HG02938 (cell line): ENCODE results near the gene ZSCAN25.
"Not testable (repeated sequence)": the region's sequence is repeated elsewhere in the genome, so short reads cannot be mapped to it uniquely, and the experiment has no call there.

Experiments used
- ATAC-seq: cut with Tn5 transposase; IDR thresholded peaks from one replicate; pipeline ENCODE4 v1.9.1; 2021; ENCODE audit warnings: mild to moderate bottlenecking, moderate library complexity; ENCODE audit not compliant: unreplicated experiment

The ZSCAN25 gene

DNA sequence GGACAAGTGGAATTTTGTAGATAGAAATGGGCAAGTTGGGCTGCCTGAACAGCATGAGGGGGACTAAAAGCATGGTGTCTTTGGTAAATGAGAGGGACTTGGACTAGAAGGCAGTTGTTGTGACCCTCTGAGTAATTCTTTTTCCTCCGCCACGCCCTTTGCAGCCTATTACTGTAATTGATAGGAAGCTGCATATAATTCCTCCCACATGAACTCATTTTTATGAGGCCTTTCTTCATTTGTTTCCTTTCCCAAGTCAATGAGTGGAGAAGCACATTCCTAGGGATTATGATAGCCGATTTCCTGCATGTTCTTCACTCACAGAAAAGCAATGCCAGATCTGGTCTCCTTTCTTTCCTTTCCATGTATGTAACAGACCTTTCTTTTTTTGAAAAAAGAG is 27.7 kb downstream of the ZSCAN25 start:
- no peak for ATAC-seq

DNA sequence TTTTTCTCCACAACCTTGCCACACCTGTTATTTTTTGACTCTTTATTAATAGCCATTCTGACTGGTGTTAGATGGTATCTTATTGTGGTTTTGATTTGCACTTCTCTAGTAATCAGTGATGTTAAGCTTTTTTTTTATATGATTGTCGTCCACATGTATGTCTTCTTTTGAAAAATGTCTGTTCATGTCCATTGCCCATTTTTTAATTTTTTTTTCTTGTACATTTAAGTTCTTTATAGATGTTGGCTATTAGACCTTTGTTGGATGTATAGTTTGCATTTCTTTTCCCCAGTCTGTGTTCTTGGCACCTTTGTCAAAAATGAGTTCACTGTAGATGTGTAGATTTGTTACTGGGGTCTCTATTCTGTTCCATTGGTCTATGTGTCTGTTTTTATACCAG is 28.8 kb downstream of the ZSCAN25 start:
- no peak for ATAC-seq

DNA sequence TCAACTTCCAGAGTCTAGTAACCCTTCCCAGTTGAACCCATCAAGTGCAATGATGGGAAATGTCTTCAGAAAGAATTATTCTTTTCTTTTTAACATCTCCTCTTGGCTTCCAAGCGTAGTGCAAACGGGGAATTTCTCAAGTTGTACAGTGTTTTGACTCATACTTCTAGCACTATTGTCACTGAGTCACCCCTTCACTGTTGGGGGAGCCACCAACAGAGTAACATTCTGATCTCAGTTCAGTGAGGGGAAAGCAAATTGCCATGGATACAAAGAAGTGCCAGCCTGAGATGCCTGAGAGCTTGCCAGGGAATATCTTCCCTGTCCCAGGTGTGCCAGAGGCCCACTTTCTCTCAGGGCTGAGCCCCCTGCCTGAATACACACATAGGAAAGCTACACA is 32.1 kb downstream of the ZSCAN25 start:
- ATAC-seq: no peak

DNA sequence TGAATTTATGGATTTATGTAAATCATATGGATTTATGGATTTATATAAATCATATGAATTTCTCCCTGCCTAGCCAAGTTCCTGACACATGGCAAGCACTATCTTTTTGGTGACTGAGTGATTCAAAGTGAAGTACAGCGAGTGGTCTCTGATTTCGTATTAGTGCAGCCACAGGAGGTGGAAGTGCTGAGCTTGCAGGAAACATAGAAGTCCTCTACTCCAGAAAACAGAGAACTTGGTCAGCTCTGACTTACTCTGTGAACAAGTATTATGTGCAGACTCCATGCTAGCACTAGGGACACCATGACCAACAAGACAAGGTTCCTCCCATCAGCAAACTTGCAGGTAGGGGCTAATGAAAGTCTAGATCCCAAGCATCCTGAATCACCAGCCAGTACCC is 34.5 kb downstream of the ZSCAN25 start:
- ATAC-seq: no peak

DNA sequence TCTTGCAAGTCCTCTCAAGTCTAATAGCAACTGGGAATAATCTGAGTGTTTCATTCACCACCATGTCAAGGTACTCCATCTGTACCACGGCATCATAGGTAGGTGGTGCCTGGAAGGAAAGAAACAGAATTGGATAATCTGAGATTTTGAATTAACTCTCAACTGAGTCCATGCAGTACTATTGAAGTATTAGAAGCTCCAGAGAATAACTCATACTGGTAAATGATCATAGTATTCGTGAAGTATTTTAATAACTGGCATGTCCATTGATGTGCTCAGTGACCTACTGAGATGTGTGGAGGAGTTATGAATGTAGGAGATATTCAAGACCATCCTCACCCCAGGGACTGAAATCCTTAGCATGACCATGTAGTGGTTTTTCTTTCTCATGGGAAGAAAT is 35.9 kb downstream of the ZSCAN25 start:
- ATAC-seq: no peak

DNA sequence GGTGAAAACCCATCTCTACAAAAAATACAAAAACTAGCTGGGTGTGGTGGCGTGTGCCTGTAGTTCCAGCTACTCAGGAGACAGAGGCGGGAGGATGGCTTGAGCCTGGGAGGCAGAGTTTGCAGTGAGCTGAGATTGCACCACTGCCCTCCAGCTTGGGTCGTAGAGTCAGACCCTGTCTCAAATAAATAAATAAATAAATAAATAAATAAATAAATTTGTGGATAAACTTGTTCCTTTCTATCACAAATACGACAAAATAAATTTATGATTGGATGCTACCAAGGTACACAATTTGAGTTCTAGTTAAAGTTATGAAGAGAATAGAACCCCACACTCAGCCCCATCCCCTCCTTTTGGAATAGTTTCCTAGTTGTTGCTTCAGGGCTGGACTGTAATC is 36.5 kb downstream of the ZSCAN25 start:
- not testable (repeated sequence) for ATAC-seq

DNA sequence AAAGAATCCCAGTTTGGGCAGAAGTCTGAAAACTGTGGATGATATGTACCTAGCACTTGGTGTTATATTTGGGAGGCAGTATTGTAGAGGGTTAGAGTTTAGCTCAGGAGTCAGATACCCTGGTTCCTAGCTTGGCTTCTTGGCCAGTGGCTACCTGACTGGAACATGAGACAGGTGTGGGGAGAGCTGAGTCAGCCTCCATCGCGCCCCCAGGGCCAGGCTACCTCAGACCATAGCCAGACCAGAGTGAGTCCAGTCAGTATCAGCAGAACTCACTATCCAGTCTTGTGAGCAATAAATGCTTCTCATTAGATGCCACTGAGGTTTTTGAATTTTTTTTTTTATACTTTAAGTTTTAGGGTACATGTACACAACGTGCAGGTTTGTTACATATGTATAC is 37.0 kb downstream of the ZSCAN25 start:
- no peak for ATAC-seq

DNA sequence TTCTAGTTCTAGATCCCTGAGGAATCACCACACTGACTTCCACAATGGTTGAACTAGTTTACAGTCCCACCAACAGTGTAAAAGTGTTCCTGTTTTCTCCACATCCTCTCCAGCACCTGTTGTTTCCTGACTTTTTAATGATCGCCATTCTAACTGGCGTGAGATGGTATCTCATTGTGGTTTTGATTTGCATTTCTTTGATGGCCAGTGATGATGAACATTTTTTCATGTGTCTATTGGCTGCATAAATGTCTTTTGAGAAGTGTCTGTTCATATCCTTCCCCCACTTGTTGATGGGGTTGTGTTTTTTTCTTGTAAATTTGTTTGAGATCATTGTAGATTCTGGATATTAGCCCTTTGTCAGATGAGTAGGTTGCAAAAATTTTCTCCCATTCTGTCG is 37.9 kb downstream of the ZSCAN25 start:
- not testable (repeated sequence) for ATAC-seq

DNA sequence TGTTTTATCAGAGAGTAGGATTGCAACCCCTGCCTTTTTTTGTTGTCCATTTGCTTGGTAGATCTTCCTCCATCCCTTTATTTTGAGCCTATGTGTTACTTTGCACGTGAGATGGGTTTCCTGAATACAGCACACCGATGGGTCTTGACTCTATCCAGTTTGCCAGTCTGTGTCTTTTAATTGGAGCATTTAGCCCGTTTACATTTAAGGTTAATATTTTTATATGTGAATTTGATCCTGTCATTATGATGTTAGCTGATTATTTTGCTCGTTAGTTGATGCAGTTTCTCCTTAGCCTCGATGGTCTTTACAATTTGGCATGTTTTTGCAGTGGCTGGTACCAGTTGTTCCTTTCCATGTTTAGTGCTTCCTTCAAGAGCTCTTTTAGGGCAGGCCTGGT is 41.1 kb downstream of the ZSCAN25 start:
- not testable (repeated sequence) for ATAC-seq

DNA sequence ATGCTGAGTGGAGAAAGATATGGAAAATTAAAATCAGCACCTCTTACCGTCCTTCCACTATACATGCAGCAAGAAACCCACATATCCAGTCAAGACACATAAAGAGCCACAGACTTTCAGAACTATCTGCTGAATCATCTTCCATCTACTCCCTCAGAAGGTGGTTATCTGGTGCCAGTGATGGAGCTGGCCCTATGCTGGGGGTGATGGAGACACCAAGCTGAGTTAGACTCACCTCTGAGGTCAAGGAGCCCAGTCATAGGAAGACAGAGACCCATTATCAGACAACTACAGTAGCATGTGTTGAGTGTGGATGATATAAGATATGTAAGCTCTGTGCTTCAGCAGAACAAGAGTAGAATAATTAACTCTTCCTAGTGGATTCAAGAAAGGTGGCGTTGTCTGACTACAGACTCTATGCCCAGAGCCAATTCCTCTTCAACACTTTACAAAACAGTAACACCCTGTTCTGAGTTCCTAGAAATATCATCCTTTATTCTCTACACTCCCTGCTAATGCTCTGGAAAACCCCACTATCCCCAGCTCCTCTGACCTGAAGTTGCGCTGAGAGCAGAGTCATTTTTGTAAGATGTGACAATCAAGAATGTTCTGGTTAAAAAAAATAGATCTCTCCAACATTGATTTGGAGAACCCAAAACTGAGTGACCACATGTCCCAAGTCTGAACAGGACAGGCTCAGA is 48.7 kb downstream of the ZSCAN25 start:
- ATAC-seq: no peak

DNA sequence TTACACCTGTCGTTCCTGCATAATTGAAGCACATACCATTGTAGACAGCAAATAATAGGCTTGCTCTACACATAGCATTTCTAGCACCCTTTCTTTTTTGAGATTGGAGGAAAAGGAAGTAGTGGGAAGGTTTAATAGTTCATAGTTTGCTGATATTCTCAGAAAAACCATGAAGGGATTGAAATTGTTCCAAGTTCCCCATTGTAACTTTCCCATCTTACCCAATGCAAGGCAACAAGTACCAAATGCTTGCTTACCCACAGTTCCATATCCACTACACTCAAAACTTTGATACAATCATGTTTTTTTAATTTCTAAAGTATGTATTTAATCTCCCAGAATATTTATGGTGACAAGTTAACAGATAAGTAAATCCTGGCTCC is 49.3 kb downstream of the ZSCAN25 start:
- no peak for ATAC-seq

DNA sequence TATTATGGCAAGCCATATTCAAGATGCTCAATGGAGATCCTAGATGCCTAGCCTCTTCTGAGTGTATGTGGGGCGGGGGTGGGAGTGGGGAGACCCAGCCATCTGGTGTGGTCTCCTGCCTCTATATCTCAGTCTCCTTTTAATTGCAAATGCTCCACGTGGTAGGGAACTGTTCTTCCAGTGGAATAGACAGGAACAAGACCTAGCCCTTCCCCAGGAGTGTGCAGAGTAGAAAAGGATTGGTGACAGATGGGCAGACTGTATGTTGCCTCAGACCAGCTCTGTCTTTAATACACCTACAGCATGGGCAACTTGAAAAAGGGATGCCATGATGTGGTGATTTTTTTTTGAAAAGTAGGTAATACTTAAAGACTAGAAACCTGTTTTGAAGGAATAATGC is 50.4 kb downstream of the ZSCAN25 start:
- ATAC-seq: no peak

DNA sequence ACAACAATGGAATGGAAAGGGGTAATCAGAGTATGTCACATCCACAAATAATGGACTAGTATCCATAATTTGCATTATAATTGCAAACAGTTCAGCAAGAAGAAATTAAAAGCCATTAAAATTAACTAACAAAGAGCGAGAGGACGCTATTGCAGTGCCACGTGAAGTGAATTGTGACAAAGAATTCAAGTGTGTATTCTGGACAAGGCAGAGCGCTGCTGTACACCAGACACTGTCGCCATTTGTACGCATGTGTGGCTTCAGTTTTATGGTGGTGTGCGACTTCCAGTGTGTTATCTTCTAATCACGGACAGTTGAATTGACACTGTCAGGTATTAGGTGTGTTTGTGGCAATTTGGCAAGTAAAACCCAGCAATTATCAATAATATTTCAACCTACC is 51.8 kb downstream of the ZSCAN25 start:
- ATAC-seq: no peak

DNA sequence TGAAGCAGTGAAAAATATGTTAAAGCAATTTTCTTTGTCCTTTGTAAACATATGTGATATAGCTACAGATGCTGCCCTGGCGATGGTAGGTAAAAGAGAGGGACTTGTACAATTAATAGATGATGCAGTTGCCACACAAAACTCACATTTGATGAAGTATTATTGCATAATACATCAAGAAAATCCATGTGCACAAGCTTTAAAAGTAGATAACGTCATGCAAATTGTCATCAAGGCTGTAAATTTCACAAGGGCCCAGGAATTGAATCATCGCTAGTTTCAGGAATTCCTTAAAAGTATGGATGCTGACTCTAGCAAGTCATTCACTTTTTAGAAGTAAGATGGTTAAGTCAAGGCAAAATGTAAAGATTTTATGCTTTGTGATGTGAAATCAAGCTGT is 53.0 kb downstream of the ZSCAN25 start:
- no peak for ATAC-seq

DNA sequence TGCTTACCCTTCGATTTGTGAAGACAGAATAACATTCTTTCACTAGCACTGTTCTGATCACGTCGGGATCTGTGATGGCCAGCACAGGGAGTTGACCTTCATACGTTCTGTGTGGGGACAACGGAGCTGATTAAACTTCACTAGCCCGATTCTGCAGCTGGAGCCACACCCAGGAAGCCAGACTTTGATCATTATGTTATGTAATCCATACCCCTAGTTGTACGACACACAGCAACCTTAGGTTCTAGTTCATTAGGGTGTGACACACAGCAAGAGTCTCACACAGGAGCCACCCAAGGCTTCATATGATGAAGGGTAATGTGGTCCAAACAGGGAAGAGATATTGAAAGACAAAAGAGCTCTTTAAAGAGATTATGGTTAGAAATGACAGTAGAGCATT is 55.8 kb downstream of the ZSCAN25 start:
- ATAC-seq: no peak

DNA sequence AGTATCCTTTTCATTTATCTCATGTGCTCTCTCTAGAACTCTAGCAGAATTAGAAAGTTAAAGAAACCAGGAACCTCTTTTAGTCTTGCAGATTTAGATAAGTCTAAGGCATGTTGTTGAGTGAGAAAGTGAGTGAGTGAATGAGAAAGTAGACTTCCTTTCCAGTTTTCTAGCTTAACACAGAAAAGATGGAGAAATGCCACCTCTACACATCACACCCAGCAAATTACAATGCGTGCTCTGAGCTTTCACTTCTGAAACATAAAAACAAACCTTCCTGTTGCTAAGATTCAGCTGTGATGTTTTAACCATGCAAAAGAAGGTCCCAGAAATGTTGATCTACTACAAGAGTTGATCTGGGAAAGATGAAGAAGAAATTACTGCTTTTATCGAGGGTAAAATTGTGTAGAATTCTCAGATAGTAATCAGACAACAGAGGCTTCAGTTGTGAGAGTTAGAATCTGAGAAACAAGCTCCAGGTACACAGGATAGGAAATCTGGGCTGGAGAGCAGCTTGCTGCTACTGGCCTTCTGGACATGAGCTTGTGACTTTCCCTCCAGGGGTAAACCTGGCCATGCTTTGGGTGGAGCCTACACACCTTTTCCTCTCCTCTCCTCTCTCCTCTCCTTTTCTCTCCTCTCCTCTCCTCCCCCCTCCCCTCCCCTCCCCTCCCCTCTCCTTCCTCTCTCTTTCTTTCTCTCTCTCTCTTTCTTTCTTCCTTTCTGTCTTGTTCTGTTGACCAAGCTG is 58.4 kb downstream of the ZSCAN25 start:
- no peak for ATAC-seq

DNA sequence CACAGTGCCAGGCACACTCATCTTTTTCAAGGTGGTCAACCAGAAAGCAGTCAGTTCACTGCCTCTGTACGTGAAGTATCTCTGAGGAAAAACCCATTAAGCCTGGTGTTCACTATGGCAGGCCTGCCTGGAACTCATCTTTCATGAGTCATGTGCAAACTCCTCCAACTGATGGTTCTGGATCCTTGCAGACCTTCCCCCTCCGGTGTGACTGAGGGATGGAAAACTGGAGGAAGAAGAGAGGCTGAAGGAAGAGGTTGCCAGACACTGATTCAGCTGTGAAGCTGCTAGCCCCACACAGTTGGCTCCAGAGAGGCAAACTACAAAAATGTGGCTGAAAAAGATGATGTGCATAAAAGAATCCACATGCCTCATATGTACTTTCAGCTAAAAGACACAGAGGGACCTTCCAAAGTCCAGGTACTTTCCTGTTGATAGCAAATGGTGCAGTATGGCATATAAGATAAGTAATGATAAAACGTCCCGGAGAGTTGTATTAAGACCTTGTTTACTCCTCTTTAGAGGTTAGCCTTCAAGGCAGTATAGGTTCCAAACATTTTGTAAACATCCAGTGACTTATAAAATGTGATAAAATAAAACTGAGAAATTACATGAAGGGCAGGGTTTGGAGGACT is 60.4 kb downstream of the ZSCAN25 start:
- no peak for ATAC-seq

DNA sequence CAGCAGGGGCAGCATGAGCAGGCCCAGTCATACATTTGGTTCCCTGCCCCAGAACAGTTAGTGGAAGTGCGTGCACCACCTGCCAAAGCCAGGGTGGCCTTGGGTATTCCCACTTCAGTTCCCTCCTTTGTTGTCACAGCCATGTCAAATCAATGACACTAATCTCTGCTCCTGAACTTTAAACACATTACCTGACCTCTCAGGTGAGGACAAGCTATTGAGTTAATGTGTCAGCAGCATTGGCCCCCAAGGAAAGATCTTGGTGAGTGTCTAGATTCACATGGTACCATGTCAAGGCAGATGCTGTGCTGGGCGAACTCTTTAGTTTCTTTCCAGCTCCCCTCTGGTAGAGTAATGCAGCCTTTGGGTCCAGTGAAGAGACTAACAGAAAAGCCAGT is 60.9 kb downstream of the ZSCAN25 start:
- no peak for ATAC-seq

DNA sequence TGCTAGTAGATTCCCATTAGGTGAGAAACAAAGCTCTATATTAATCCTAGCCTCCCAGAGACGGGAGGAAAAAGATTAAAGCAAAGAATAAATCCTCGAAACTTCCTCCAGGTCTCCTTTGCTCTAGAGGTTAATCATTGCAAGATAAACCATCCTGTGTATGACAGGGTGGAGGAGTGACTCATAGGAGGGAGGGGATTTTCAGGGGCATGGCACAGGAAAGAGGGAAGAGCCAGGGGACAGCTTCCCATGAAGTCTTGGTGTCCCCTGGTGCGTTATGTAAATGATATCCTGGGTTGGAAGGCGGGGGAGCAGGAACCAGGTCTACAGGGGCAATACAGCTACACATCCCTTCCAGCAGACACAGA is 62.3 kb downstream of the ZSCAN25 start:
- no peak for ATAC-seq

DNA sequence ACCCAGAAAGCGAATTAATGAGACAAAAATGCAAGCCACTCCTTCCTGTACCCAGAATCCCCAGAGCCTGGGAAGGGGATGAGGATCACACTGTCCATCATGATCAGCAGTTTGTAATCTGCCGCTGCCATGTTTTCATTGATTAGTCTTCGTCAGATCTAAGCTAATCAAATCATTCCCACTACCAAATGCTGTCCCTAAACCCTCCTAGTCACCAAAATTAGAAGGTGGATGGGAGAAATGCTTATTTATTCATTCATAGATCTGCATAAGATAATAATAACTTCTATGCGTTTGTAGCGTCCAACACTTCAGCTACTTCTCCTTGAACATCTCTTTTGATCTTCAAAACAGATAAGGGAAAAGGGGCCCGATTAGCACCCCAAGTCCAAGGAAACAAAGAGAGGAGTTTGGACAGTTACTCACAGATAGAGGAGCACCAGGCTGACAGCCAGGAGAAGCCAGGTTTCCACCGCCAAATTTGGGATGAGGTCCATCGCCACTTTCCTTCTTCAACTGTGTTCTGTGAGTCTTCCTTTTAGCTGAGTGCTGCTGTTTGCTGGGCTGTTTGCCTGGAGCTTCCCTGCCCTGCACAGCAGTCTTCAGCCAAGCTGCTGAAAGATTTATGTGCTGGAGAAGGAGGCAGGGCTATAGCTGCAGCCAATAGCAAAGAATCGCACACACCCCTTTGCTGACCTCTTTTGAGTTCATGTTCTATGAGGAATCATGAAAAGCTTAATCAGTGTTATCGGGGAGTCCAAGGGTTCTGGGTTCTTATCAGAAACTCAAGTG is 62.9 kb downstream of the ZSCAN25 start, which contains the start of gene CYP3A5:
Gene CYP3A5, minus strand, starts transcription at position 597 of the 792 bp plus-strand sequence. Its CDS starts 100 bp downstream, at position 497.
- ATAC-seq: no peak
